SKM-1 (cell line): ENCODE measurements around the gene NOP10.
"Not testable (repeated sequence)": the region's sequence is repeated elsewhere in the genome, so short reads cannot be mapped to it uniquely, and the experiment has no call there.

Experiments used
- DNase-seq: peaks from one replicate; lab custom pipeline; 2025; ENCODE audit not compliant: unreplicated experiment; lab: John Stamatoyannopoulos, UW

Gene NOP10

GRCh38 chr15:34359416-34359815 lies 16.5 kb upstream of the NOP10 start:
- DNase-seq: no peak

DNA sequence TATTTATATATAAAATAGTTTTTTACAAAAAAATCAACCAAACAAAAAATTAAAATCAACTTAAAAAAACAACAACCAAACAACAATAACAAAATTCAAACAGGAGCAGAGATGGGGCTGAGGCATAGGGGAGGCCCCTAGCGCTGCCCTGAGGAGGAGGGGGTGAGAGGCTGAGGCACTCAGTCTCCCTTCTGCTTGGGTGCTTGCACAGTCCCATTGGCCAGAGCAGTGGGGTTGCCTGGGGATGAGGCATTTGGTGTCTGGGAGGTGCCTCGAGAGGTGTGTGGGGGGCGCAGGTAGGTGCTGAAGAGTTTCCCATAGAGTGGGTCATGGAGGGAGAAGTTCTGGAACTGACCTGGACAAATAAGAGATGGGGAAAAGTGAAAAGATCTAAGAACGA lies 16.0 kb upstream of the NOP10 start:
- no peak for DNase-seq

GRCh38 chr15:34358367-34358766 lies 15.4 kb upstream of the NOP10 start:
- DNase-seq: no peak

GRCh38 chr15:34357653-34358052 lies 14.7 kb upstream of the NOP10 start:
- no peak for DNase-seq

GRCh38 chr15:34355241-34355640 lies 12.3 kb upstream of the NOP10 start:
- DNase-seq: no peak

GRCh38 chr15:34354286-34354685 lies 11.3 kb upstream of the NOP10 start:
- no peak for DNase-seq

GRCh38 chr15:34353627-34354026 lies 10.7 kb upstream of the NOP10 start:
- no peak for DNase-seq

DNA sequence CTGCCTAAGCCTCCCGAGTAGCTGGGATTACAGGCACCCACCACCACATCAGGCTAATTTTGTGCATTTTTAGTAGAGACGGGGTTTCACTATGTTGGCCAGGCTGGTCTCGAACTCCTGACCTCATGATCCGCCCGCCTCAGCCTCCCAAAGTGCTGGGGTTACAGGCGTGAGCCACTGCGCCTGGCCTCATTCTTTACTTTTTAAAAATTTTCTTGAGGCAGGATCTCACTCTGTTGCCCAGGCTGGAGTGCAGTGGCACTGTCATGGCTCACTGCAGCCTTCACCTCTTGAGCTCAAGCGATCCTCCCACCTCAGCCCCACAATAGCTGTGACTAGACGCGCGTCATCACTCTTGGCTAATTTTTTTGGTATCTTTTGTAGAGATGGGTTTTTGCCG lies 10.1 kb upstream of the NOP10 start:
- not testable (repeated sequence) for DNase-seq

- no peak for DNase-seq
These were observed 6.8 kb upstream of the NOP10 start for GRCh38 chr15:34349769-34350168.

DNA sequence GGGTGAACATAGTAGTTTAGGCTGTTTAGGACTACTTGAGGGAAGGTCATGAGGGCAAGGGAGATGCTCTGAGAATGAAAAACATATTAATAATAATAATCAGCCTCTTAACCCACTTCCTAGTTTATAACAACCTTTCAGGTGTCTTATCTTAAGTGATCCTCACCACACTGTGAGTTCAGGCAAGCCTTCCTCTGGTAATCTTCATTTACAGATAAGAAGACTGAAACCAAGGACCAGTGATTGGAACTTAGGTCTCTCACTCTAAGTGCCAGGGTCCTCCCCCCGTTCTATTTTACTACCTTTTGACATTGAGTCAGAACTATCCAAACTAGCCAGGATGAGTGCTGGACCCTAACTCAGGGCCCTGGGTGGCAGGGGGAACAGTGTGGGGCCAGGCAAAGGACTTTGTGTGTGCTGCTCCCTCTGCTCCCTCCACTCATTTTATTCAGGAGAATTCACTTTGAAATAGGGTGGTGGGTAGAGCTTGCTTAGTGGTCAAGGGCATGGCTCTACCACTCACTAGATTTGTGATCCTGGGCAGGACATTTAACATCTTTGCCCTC lies 5.9 kb upstream of the NOP10 start:
- no peak for DNase-seq

- DNase-seq: no peak
These were observed 5.2 kb upstream of the NOP10 start for GRCh38 chr15:34347951-34348638.

DNA sequence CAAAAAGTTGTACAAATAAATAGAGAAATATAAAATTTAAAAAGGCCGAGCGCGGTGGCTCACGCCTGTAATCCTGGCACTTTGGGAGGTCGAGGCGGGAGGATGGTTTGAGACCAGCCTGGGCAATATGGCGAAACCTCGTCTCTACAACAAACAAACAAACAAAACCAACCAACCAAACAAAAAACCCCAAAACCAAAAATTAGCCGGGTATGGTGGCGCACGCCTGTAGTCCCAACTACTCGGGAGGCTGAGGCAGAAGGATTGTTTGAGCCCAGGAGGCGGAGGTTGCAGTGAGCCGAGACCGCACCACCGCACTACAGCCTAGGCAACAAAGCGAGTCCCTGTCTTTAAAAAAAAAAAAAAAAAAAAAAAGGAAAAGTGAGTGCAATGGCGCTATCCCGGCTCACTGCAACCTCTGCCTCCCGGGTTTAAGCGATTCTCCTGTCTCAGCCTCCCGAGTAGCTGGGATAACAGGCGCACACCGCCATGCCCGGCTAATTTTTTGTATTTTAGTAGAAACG lies 661 bp downstream of the NOP10 start:
- not testable (repeated sequence) for DNase-seq

- no peak for DNase-seq
These were observed 1.3 kb downstream of the NOP10 start for GRCh38 chr15:34341381-34342212.

DNA sequence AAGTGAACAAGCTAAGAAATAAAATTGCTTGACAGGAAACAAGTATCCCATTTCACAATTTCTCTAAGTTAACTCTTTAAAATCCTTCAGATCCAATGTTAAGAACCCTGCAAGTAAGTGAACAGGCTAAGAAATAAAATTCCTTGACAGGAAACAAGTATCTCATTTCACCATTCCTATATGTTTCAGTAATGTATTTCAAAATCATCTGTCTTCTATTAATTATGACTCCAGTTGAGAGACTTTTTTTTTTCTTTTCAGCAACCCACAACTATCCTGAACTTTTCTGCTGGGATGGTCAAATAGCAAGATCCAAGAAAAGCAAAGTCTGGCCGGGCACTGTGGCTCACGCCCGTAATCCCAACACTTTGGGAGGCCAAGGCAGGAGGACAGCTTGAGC lies 3.0 kb downstream of the NOP10 start:
- DNase-seq: no peak

- no peak for DNase-seq
These were observed 4.6 kb downstream of the NOP10 start for GRCh38 chr15:34338347-34338746.

GRCh38 chr15:34337557-34338306 lies 5.2 kb downstream of the NOP10 start, which contains the start of gene SLC12A6:
TSS of gene SLC12A6 (minus strand) at chr15:34337781. CDS start at chr15:34336680, 1,101 bp downstream.
- peak; percentile 74 for DNase-seq

GRCh38 chr15:34336991-34337556 lies 5.9 kb downstream of the NOP10 start:
- no peak for DNase-seq

DNA sequence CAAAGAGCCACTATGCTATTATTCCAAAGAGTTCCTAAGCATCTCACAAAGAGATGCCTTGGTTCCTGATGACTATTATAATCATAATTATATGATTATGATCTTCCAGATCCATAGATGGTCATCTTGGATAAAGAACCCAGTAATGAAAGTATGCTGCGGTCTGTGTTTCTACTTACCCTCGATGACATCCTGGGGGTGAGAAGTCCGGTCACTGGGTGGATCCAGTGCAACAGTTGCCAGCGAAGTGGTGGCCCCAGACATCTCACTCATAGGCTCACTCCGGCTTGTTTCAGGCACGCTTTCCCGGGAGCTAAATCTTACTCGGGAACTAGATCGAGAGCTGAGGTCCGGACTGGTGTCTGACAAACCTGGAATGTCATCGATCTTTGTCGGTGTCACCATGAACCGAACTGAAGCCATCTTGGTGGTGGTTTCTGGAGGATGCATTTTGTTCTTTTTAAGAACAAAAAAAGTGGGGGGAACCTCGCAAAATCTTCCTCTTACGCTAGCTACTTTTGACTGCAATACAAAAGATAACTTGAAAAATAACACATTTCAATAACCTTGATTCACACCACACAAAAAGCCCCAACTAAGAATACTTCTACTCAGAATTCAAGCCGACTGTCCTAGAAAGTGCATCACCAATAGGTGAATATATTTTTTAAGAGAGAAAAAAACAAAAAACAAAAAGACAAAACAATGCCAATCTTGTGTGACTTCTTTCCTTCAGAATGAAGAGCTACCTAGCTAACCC lies 6.5 kb downstream of the NOP10 start:
- no peak for DNase-seq

DNA sequence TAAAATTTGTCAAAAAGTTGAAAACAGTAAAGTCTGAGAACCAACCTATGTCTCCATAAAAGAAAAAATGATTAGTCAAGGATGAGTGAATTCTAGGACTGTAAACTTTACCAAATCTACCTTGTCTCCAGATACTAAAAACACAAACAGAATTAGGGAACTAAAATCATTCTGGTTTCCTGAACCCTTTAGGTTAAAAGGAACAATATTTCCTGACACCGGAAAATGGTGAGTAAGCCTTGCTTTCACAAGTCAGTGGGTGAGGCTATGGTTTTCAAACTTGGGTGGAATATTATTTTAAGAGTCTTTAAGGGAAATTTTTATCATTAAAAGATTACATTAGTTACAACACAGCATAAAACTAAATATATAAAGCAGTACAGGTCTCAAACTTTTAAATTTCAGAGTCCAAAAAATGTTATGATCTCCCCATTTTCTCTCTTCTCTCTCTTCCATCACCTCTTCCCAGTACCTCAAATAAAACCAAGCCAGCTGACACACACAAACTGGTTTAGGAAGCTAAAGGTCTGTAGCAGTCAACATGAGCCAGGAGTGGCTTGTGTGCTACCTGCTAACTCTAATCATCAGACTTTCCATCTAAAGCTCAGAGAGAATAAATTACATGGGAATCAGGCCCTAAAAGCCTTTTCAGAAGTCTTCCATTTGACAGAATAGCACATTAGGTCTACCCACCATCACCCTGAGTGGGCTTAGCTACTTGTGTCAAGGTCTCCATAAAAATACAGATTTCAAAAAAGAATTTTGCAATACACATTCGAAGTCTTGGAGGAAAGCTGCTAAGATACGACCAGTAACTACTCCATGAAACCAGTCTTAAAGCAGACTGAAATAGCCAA lies 7.5 kb downstream of the NOP10 start:
- DNase-seq: peak; percentile 60
